ENCODE results near the gene C6orf132. TPM values are rescaled to one million over a fixed set of nuclear protein-coding genes. Genes with fewer than 3 reads are reported as not detected.

The C6orf132 gene
- total RNA-seq, 1 experiment from 2014 or later, result 0.15 TPM

GRCh38 chr6:42163981-42164380, 21.6 kb upstream of the C6orf132 start:
- Histone ChIP-seq H3K9me3 (ENCODE audit: low read depth, low read length, poor library complexity, severe bottlenecking) (no peaks in the 10 kb centered on the region), H3K4me1 (ENCODE audit: insufficient read depth, low read length, poor library complexity, severe bottlenecking) (no peaks in the 10 kb centered on the region), H3K36me3 (ENCODE audit: insufficient read depth, low read length, poor library complexity, severe bottlenecking) (no peaks in the 10 kb centered on the region), H3K27me3 (replicated peaks; ENCODE audit: insufficient read depth, low read depth, low read length, poor library complexity) (no peaks in the 10 kb centered on the region), H3K27ac (ENCODE audit: low read depth, low read length, poor library complexity, severe bottlenecking) (no peak overlapping the region), H3K4me3 (ENCODE audit: low read depth, low read length, poor library complexity, severe bottlenecking) (no peak overlapping the region)
- intact Hi-C loops (cut with micrococcal nuclease; ENCODE audit: unreplicated experiment), result no loop called here
- no peak for DNase-seq (ENCODE audit: low spot score)
- TF ChIP-seq CTCF (conservative IDR thresholded peaks at IDR 0.05; ENCODE audit: low read depth, low read length), result no peak
- no peak for TF ChIP-seq EZH2 (IDR thresholded peaks at IDR 0.05; ENCODE audit: borderline replicate concordance, low read depth, low read length, poor library complexity, severe bottlenecking)
- ChIA-PET POLR2A (ENCODE audit: low non-redundant PET) (no interaction called here), CTCF (no interaction called here)
- no TSS peak for BruUV-seq (replicated peaks)

GRCh38 chr6:42162812-42163211, 20.4 kb upstream of the C6orf132 start:
- intact Hi-C loops (cut with micrococcal nuclease; ENCODE audit: unreplicated experiment), result no loop called here

DNA sequence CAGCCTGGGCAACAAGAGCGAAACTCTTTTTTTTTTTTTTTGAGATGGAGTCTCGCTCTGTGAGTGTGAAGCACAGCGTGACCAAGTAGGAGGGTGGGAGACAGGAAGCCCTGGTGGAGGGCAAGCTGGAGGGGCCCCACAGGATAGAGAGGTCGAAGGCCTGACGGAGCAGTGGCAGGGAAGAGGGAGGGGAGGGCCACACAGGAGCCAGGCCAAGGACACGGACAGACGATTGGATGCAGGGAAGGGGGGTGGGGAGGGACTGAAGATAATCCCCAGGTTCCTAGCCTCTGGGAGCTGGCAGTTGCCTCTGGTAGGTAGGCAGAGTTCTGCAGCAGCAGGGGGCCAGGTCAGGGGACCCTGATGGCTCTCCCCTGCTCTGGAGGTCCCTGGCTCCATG, 20.0 kb upstream of the C6orf132 start:
- POLR2A ChIA-PET (ENCODE audit: low non-redundant PET), result no interaction called here
- BruUV-seq (replicated peaks), result no TSS peak
- Histone ChIP-seq H3K4me1 (ENCODE audit: insufficient read depth, low read length, poor library complexity, severe bottlenecking) (no peaks in the 10 kb centered on the region), H3K4me3 (ENCODE audit: low read depth, low read length, poor library complexity, severe bottlenecking) (no peak overlapping the region), H3K9me3 (ENCODE audit: low read depth, low read length, poor library complexity, severe bottlenecking) (no peaks in the 10 kb centered on the region), H3K27ac (ENCODE audit: low read depth, low read length, poor library complexity, severe bottlenecking) (no peak overlapping the region), H3K27me3 (replicated peaks; ENCODE audit: insufficient read depth, low read depth, low read length, poor library complexity) (no peaks in the 10 kb centered on the region), H3K36me3 (ENCODE audit: insufficient read depth, low read length, poor library complexity, severe bottlenecking) (no peaks in the 10 kb centered on the region)
- TF ChIP-seq EZH2 (IDR thresholded peaks at IDR 0.05; ENCODE audit: borderline replicate concordance, low read depth, low read length, poor library complexity, severe bottlenecking), result no peak
- TF ChIP-seq CTCF (conservative IDR thresholded peaks at IDR 0.05; ENCODE audit: low read depth, low read length), result no peak
- no peak for DNase-seq (ENCODE audit: low spot score)
- CTCF ChIA-PET, result interaction anchor here (0.6 kb wide), 1 partner anchor 492 kb away, joined by 3 read pairs; no protein-coding TSS in a partner anchor
- intact Hi-C loops (cut with micrococcal nuclease; ENCODE audit: unreplicated experiment), result no loop called here

More at GRCh38 chr6:42162812-42163211, 20.4 kb upstream of the C6orf132 start:
- TF ChIP-seq EZH2 (IDR thresholded peaks at IDR 0.05; ENCODE audit: borderline replicate concordance, low read depth, low read length, poor library complexity, severe bottlenecking) (no peak), CTCF (conservative IDR thresholded peaks at IDR 0.05; ENCODE audit: low read depth, low read length) (no peak)
- ChIA-PET CTCF (interaction anchor here (0.6 kb wide), 1 partner anchor 493 kb away, joined by 3 read pairs; no protein-coding TSS in a partner anchor), POLR2A (ENCODE audit: low non-redundant PET) (no interaction called here)
- no peaks in the 10 kb centered on the region for H3K36me3 ChIP-seq (ENCODE audit: insufficient read depth, low read length, poor library complexity, severe bottlenecking)
- no peaks in the 10 kb centered on the region for H3K27me3 ChIP-seq (replicated peaks; ENCODE audit: insufficient read depth, low read depth, low read length, poor library complexity)
- no peak for DNase-seq (ENCODE audit: low spot score)
- H3K9me3 ChIP-seq (ENCODE audit: low read depth, low read length, poor library complexity, severe bottlenecking), result no peaks in the 10 kb centered on the region
- H3K4me1 ChIP-seq (ENCODE audit: insufficient read depth, low read length, poor library complexity, severe bottlenecking), result no peaks in the 10 kb centered on the region
- H3K27ac ChIP-seq (ENCODE audit: low read depth, low read length, poor library complexity, severe bottlenecking), result no peak overlapping the region
- BruUV-seq (replicated peaks), result no TSS peak
- H3K4me3 ChIP-seq (ENCODE audit: low read depth, low read length, poor library complexity, severe bottlenecking), result no peak overlapping the region
